Camera-type eye (tissue), 1 donor: ENCODE measurements around the gene PLP1. TPM values are rescaled to one million over a fixed set of nuclear protein-coding genes. Genes with fewer than 3 reads are reported as not detected.

ENCODE experiments used
- total RNA-seq: library from RNA; depleted of rRNA; stranded (reverse); fragments of >200 nt; gene quantifications from one replicate; pipeline ENCODE4 v1.2.3, GENCODE V29; 2014

The PLP1 gene
- 123 TPM for total RNA-seq

GRCh38 chrX:103776546-103776945 lies at the start of gene PLP1:
Gene PLP1 (plus strand): TSS chrX:103776840. CDS start chrX:103776996, 156 bp downstream.

GRCh38 chrX:103831803-103832544 lies 55.3 kb downstream of the PLP1 start, which contains the start of gene RAB9B:
Gene RAB9B (minus strand): TSS chrX:103832257. CDS start chrX:103825784, 6,473 bp downstream.

Other genes with a start within 250 kb of the PLP1 start
- 68.3 TPM for gene TCEAL4, start 191.3 kb upstream of the PLP1 start, total RNA-seq
- gene TCEAL3, start 168.9 kb upstream of the PLP1 start, total RNA-seq: 18.3 TPM
- 38.8 TPM for gene TCEAL1, start 147.9 kb upstream of the PLP1 start, total RNA-seq
- gene MORF4L2, start 90.1 kb upstream of the PLP1 start, total RNA-seq: 295 TPM
- gene TMEM31, start 65.9 kb upstream of the PLP1 start, total RNA-seq: not detected
- gene RAB9B, start 55.4 kb downstream of the PLP1 start, total RNA-seq: 18.5 TPM
- 12.9 TPM for gene TMSB15B, start 185.8 kb downstream of the PLP1 start, total RNA-seq
- not detected for gene H2BW1, start 236.9 kb downstream of the PLP1 start, total RNA-seq